Tibial artery (tissue), 4 donors: ENCODE measurements around the gene AP2S1.
"Not testable (repeated sequence)": the region's sequence is repeated elsewhere in the genome, so short reads cannot be mapped to it uniquely, and the experiment has no call there.

Experiments used
- DNase-seq, 2 donors: peaks; one replicate each; pipeline ENCODE4 v3.0.0-alpha.2; 2019
- H3K27ac ChIP-seq, 2 donors: fragments of 200-600 bp; sonication (generic) in 1 of 2; 1 replicate in 1 of 2; 2 replicates in 1 of 2; pipeline ENCODE4 v1.5.1; 2018 to 2019; ENCODE audit warnings: mild to moderate bottlenecking in 1 of 2
- H3K27me3 ChIP-seq, 2 donors: fragments of 200-600 bp; sonication (generic) in 1 of 2; one replicate each; pipeline versions ENCODE4 v1.5.1 to v1.6.0; 2016 to 2019
- H3K36me3 ChIP-seq, 3 donors: fragments of 200-600 bp; sonication (generic) in 2 of 3; one replicate each; pipeline ENCODE4 v1.5.1; 2016 to 2019; ENCODE audit warnings: mild to moderate bottlenecking in 2 of 3
- H3K4me1 ChIP-seq, 4 donors: fragments of 200-600 bp; sonication (generic) in 2 of 4; 1 replicate in 3 of 4; 2 replicates in 1 of 4; pipeline ENCODE4 v1.5.1; 2016 to 2019
- H3K4me3 ChIP-seq, 2 donors: fragments of 200-600 bp; sonication (generic) in 1 of 2; 1 replicate in 1 of 2; 2 replicates in 1 of 2; pipeline ENCODE4 v1.5.1; 2018 to 2019; ENCODE audit warnings: mild to moderate bottlenecking in 2 of 2
- H3K9me3 ChIP-seq, 3 donors: fragments of 200-600 bp; sonication (generic) in 1 of 3; one replicate each; pipeline ENCODE4 v1.5.1; 2016 to 2019
- intact Hi-C: fragments of 100-400 bp; cut with DNase I; formaldehyde crosslinking; loops from one replicate; pipeline ENCODE4 v1.15.0; 2023; ENCODE audit warnings: low total_unique reads
- TF ChIP-seq, protein P1 (sequence below), 2 experiments: fragments of 200-600 bp in 1 of 2; fragments of 450-650 bp in 1 of 2; IDR thresholded peaks; one replicate each; pipeline ENCODE4 v1.5.1; 2017 to 2019; ENCODE audit warnings: antibody characterized with exemption in 2 of 2, mild to moderate bottlenecking in 1 of 2, moderate library complexity in 1 of 2

AP2S1 gene

DNA sequence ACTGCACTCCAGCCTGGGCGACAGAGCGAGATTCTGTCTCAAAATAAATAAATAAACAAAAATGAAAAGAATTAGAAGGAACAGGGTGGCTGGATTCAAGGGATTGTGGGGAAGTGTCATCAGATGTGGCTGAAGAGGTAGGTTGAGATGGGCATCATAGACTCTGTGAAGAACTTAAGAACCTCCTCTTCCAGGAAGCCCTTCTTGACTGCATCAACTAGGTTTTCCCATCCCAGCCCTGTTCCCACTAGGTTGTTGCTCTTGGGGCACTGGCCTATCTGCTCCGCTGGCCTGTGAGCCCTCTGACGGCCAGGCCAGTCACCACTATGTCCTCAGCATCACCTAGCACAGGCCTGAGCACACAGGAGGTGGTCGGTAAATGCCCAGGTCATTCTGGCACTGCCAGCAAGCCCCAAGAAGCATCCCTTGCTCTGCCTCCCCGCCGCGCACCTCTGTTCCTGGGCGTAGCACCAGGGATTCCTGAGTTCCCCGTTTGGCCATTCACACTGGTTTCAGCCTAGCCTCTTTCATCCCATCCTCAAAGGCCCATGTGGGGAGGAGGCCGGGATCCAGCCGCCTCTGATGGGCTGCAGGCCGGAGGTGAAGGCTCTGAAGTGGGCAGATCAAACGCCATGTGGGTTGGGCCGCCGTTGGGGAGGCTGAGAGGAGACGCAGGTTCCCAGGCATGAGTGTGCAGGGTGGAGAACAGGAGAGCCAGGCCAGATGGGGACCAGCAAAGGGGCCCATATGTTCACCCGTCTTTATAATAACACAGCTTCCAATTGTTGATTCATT lies 34.6 kb downstream of the AP2S1 start:
- H3K4me3 ChIP-seq = no peak overlapping the region
- H3K36me3 ChIP-seq = no peaks in the 10 kb centered on the region
- TF ChIP-seq, protein P1, sequence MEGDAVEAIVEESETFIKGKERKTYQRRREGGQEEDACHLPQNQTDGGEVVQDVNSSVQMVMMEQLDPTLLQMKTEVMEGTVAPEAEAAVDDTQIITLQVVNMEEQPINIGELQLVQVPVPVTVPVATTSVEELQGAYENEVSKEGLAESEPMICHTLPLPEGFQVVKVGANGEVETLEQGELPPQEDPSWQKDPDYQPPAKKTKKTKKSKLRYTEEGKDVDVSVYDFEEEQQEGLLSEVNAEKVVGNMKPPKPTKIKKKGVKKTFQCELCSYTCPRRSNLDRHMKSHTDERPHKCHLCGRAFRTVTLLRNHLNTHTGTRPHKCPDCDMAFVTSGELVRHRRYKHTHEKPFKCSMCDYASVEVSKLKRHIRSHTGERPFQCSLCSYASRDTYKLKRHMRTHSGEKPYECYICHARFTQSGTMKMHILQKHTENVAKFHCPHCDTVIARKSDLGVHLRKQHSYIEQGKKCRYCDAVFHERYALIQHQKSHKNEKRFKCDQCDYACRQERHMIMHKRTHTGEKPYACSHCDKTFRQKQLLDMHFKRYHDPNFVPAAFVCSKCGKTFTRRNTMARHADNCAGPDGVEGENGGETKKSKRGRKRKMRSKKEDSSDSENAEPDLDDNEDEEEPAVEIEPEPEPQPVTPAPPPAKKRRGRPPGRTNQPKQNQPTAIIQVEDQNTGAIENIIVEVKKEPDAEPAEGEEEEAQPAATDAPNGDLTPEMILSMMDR (IDR thresholded peaks at IDR 0.05) = no peak
- H3K27me3 ChIP-seq = no peaks in the 10 kb centered on the region
- peaks cover 0 to 28% (median 23%) of the 10 kb centered on the region in 4 donors for H3K4me1 ChIP-seq
- no peaks in the 10 kb centered on the region for H3K9me3 ChIP-seq
- H3K27ac ChIP-seq = peak overlapping the region in 1 of 2 donors; percentile 83
- intact Hi-C loops = no loop called here
- DNase-seq = no peak

DNA sequence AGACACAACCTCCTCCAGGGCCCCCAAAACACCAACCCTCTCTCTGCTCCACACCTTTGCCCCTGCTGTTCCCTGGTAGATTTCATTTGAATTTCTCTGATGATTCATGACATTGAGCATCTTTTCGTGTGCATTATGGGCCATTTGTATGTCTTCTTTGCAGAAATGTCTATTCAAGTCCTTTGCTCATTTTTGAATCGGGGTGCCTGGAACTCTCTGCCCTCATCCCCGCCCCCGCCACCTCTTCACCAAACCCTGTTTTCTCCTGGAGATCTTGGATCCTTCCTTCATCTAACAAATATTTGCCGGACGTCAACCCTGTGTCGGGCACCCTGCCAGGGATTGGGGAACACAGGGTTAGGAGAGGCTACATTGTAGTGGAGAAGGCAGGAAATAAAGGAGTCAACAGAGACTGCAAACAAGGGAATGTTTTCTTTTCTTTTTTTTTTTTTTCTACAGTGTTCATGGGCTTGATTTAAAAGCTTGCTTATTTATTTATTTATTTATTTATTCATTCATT lies 36.7 kb downstream of the AP2S1 start:
- intact Hi-C loops = no loop called here
- H3K4me3 ChIP-seq = no peak overlapping the region
- H3K27ac ChIP-seq = peak overlapping the region; percentile 76 to 83
- no peaks in the 10 kb centered on the region for H3K27me3 ChIP-seq
- TF ChIP-seq, protein P1 (IDR thresholded peaks at IDR 0.05) = no peak
- H3K4me1 ChIP-seq = peaks cover 0 to 28% (median 23%) of the 10 kb centered on the region in 4 donors
- DNase-seq = peak; percentile 76 to 95
- H3K36me3 ChIP-seq = no peaks in the 10 kb centered on the region
- no peaks in the 10 kb centered on the region for H3K9me3 ChIP-seq

DNA sequence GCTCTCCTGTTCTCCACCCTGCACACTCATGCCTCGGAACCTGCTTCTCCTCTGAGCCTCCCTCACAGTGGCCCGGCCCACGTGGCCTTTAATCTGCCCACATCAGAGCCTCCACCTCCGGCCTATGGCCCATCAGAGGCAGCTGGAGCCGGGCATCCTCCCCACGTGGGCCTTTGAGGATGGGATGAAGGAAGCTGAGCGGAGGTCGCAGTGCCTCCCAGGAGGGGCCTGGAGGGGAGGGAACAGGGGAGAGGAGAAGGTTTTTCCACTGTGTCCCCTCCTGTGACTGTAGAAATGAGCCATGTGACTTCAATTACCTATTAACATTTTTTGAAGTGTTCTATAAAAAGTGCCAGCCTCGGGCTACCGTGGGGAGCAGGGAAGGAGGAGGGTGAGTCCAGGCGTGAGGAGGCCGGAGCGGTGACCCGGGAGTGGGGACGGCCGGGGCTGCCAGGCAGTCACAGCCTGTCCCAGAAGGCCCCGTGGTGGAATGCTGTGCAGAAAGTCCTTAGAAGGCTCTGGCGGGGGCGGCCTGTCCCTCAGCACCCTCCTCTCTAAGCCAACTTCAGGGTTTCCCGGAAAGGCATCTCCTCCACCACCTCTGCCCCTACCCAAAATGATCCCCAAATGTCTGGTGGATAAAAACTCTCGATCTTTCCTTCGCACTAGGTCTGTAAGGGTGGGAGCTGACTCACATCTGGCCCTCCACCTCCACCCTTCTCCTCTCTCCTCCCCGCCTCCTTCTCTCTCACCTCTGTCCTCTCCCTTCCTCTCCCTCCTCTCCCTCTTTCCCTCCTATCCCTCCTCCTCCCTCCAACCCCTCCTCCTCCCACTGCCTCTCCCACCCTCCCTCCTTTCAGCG lies 37.4 kb downstream of the AP2S1 start:
- Histone ChIP-seq H3K27me3 (no peaks in the 10 kb centered on the region), H3K36me3 (no peaks in the 10 kb centered on the region), H3K4me1 (peaks cover 0 to 28% (median 23%) of the 10 kb centered on the region in 4 donors), H3K27ac (peak overlapping the region; percentile 76 to 83), H3K9me3 (no peaks in the 10 kb centered on the region), H3K4me3 (no peak overlapping the region)
- DNase-seq = peak; percentile 64 to 92
- intact Hi-C loops = no loop called here
- TF ChIP-seq, protein P1 (IDR thresholded peaks at IDR 0.05) = no peak

DNA sequence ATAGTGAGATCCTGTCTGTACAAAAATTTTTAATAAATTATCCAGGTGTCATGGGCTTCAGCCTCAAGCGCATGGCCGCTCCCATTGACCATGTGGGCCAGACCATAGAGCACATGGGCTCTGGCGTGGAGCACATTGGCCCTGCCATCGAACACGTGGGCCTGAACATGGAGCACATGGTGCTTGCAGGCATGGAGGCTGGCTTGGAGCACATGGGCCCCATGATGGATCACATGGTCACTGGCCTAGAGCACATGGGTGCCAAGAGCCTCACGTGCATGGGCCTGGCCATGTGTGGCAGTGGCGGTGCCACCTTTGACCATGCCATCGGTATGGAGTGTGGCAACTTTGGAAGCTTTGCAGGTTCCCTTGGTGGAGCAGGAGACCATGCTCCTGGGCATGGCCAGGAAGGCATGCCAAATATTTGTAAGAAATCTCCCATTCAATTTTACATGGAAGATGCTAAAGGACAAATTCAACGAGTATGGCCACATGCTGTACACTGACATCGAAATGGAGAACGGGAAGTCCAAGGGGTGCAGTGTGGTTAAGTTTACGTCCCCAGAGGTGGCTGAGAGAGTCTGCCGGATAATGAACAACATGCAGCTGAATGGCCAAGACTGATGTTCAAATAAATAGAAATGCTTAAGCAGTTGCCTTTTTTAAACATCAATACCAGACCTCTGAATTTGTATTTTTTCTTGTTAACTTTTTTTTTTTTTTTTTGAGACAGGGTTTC lies 40.9 kb downstream of the AP2S1 start:
- H3K4me1 ChIP-seq = peaks cover 0 to 24% (median 21%) of the 10 kb centered on the region in 4 donors
- TF ChIP-seq, protein P1 (IDR thresholded peaks at IDR 0.05) = no peak
- no peak overlapping the region for H3K4me3 ChIP-seq
- H3K27me3 ChIP-seq = no peaks in the 10 kb centered on the region
- no peak for DNase-seq
- H3K9me3 ChIP-seq = no peaks in the 10 kb centered on the region
- H3K36me3 ChIP-seq = no peaks in the 10 kb centered on the region
- no peak overlapping the region for H3K27ac ChIP-seq
- intact Hi-C loops = no loop called here

DNA sequence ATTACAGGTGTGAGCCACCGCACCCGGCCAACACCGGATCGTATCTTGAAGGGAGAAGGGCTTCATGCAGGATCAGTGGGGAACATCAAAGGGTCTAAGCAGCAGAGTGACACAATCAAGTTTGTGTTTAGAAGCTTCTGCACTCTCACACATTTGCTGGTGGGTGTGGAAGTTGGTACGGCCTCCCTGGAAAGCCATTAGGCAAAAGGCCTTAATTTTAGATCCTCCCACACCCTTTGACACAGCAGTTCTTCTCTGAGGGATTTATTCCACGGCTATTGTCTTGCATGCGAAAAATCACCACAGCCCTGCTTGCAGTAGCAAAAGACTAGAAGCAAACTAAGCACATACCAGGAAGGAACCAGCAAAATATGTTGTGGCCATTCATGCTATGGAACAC lies 44.0 kb downstream of the AP2S1 start:
- no peak overlapping the region for H3K4me3 ChIP-seq
- H3K27me3 ChIP-seq = no peaks in the 10 kb centered on the region
- intact Hi-C loops = no loop called here
- no peaks in the 10 kb centered on the region for H3K4me1 ChIP-seq
- no peaks in the 10 kb centered on the region for H3K36me3 ChIP-seq
- TF ChIP-seq, protein P1 (IDR thresholded peaks at IDR 0.05) = no peak
- DNase-seq = no peak
- no peak overlapping the region for H3K27ac ChIP-seq
- H3K9me3 ChIP-seq = no peaks in the 10 kb centered on the region

DNA sequence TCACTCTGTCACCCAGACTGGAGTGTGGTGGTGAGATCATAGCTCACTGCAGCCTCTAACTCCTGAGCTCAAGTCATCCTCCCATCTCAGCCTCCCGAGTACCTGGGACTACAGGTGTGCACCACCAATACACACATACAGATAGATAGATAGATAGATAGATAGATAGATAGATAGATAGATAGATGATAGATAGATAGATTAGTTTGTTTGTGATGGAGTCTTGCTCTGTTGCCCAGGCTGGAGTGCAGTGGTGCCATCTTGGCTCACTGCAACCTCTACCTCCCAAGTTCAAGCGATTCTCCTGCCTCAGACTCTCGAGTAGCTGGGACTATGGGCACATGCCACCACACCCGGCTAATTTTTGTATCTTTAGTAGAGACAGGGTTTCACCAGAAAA lies 46.2 kb downstream of the AP2S1 start:
- H3K36me3 ChIP-seq, H3K27ac ChIP-seq, H3K27me3 ChIP-seq, DNase-seq, intact Hi-C loops, H3K9me3 ChIP-seq, H3K4me3 ChIP-seq, H3K4me1 ChIP-seq: not testable (repeated sequence)
